OCI-LY3 (cell line): ENCODE measurements around the gene VMP1.
"Not testable (repeated sequence)": the region's sequence is repeated elsewhere in the genome, so short reads cannot be mapped to it uniquely, and the experiment has no call there.

ENCODE experiments used
- H2AFZ ChIP-seq: fragments of 200-600, 300-600 bp; shearing (Covaris generic); 2 replicates; pipeline ENCODE4 v1.6.0; 2014; ENCODE audit warnings: antibody characterized with exemption, low read depth, low read length
- H3K27ac ChIP-seq: fragments of 200-600, 300-600 bp; sonication (generic); 2 replicates; pipeline ENCODE4 v1.5.1; 2014; ENCODE audit warnings: mild to moderate bottlenecking, low read length, moderate library complexity, mixed read lengths
- H3K27me3 ChIP-seq: fragments of 200-600, 300-600 bp; sonication (generic); 2 replicates; pipeline ENCODE4 v1.6.1; 2014; ENCODE audit warnings: low read depth, low read length, mixed read lengths
- H3K36me3 ChIP-seq: fragments of 200-600, 300-600 bp; sonication (generic); replicated peaks from 2 replicates; pipeline ENCODE3; 2014; ENCODE audit warnings: low read depth, low read length, mixed read lengths
- H3K4me1 ChIP-seq: fragments of 300-600, 200-600 bp; sonication (generic); 2 replicates; pipeline ENCODE4 v1.6.1; 2014; ENCODE audit warnings: low read length, mixed read lengths
- H3K4me2 ChIP-seq: fragments of 200-600, 300-600 bp; sonication (generic); 2 replicates; pipeline ENCODE4 v1.6.1; 2014; ENCODE audit warnings: low read length, mixed read lengths
- H3K4me3 ChIP-seq: fragments of 300-600, 200-600 bp; sonication (generic); 2 replicates; pipeline ENCODE4 v1.5.1; 2014; ENCODE audit warnings: antibody characterized with exemption, mild to moderate bottlenecking, low read length, moderate library complexity
- H3K79me2 ChIP-seq: fragments of 300-600, 200-600 bp; shearing (Covaris generic); 2 replicates; pipeline ENCODE4 v1.6.1; 2014; ENCODE audit warnings: mild to moderate bottlenecking, low read length, mixed read lengths
- H3K9ac ChIP-seq: fragments of 300-600, 200-600 bp; shearing (Covaris generic); 2 replicates; pipeline ENCODE4 v1.6.0; 2014; ENCODE audit warnings: mild to moderate bottlenecking, low read length, moderate library complexity
- H3K9me3 ChIP-seq: fragments of 200-600, 300-600 bp; shearing (Covaris generic); 2 replicates; pipeline ENCODE4 v1.6.1; 2014; ENCODE audit warnings: low read length, mixed read lengths; ENCODE audit not compliant: insufficient read depth
- H4K20me1 ChIP-seq: fragments of 200-600, 300-600 bp; sonication (generic); 2 replicates; pipeline ENCODE4 v1.6.1; 2016; ENCODE audit warnings: low read length, mixed read lengths; ENCODE audit not compliant: insufficient read depth
- EZH2phosphoT487 ChIP-seq: fragments of 200-600 bp; shearing (Covaris generic); IDR thresholded peaks from 2 replicates; pipeline ENCODE4 v1.6.1; 2018; ENCODE audit warnings: antibody characterized with exemption, mixed run types, low read depth
- TF ChIP-seq, protein P1 (sequence below): fragments of 200-600, 300-600 bp; sonication (generic); IDR thresholded peaks from 2 replicates; pipeline ENCODE4 v1.5.1; 2014; ENCODE audit warnings: antibody characterized with exemption, low read length, low read depth

The VMP1 gene

GRCh38 chr17:59846394-59847165 is 139.1 kb downstream of the VMP1 start:
- H3K27me3 ChIP-seq = no peaks in the 10 kb centered on the region
- H3K9ac ChIP-seq = peak overlapping the region; percentile 88
- H3K36me3 ChIP-seq = peaks cover 3% of the 10 kb centered on the region
- peak overlapping the region; percentile 99 for H3K27ac ChIP-seq
- H4K20me1 ChIP-seq = no peaks in the 10 kb centered on the region
- TF ChIP-seq, protein P1, sequence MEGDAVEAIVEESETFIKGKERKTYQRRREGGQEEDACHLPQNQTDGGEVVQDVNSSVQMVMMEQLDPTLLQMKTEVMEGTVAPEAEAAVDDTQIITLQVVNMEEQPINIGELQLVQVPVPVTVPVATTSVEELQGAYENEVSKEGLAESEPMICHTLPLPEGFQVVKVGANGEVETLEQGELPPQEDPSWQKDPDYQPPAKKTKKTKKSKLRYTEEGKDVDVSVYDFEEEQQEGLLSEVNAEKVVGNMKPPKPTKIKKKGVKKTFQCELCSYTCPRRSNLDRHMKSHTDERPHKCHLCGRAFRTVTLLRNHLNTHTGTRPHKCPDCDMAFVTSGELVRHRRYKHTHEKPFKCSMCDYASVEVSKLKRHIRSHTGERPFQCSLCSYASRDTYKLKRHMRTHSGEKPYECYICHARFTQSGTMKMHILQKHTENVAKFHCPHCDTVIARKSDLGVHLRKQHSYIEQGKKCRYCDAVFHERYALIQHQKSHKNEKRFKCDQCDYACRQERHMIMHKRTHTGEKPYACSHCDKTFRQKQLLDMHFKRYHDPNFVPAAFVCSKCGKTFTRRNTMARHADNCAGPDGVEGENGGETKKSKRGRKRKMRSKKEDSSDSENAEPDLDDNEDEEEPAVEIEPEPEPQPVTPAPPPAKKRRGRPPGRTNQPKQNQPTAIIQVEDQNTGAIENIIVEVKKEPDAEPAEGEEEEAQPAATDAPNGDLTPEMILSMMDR = no peak
- no peak for TF ChIP-seq EZH2phosphoT487
- H3K79me2 ChIP-seq = peaks cover 7% of the 10 kb centered on the region
- peak overlapping the region; percentile 75 for H3K4me2 ChIP-seq
- H3K4me1 ChIP-seq = peaks cover 85% of the 10 kb centered on the region
- no peak overlapping the region for H2AFZ ChIP-seq
- no peaks in the 10 kb centered on the region for H3K9me3 ChIP-seq
- peak overlapping the region; percentile 62 for H3K4me3 ChIP-seq

GRCh38 chr17:59848385-59848668 is 140.9 kb downstream of the VMP1 start:
- Histone ChIP-seq H3K4me2 (peak overlapping the region; percentile 67), H2AFZ (no peak overlapping the region), H3K9me3 (no peaks in the 10 kb centered on the region), H3K27me3 (no peaks in the 10 kb centered on the region), H3K4me1 (peaks cover 83% of the 10 kb centered on the region), H4K20me1 (no peaks in the 10 kb centered on the region), H3K79me2 (no peaks in the 10 kb centered on the region), H3K36me3 (no peaks in the 10 kb centered on the region), H3K4me3 (0 out of 2 replicates have a peak overlapping the region, but pooled peaks have one; percentile 9), H3K27ac (peak overlapping the region; percentile 99), H3K9ac (no peak overlapping the region)
- no peak for TF ChIP-seq EZH2phosphoT487
- TF ChIP-seq, protein P1 = no peak

DNA sequence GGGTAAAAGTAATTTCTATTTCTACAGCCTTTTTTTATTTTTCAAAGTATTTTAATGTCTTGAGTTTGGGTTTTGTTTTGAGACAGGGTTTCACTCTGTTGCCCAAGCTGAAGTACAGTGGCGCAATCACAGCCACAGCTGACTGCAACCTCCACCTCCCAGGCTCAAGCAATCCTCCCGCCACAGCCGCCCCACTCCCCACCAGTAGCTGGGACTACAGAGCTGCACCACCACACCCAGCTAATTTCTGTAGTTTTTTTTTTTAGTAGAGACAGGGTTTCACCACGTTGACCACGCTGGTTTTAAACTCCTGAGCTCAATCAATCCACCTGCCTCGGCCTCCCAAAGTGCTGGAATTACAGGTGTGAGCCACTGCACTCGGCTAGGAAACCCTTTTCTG is 141.3 kb downstream of the VMP1 start:
- H4K20me1 ChIP-seq = no peaks in the 10 kb centered on the region
- H2AFZ ChIP-seq = no peak overlapping the region; the same call in 1 of the 2 replicates
- peak overlapping the region; percentile 48 for H3K9ac ChIP-seq
- H3K79me2 ChIP-seq = no peaks in the 10 kb centered on the region
- H3K4me1 ChIP-seq = peaks cover 82% of the 10 kb centered on the region
- peak overlapping the region; percentile 99 for H3K27ac ChIP-seq
- H3K36me3 ChIP-seq = no peaks in the 10 kb centered on the region
- H3K4me2 ChIP-seq = peak overlapping the region; percentile 67
- no peaks in the 10 kb centered on the region for H3K27me3 ChIP-seq
- H3K9me3 ChIP-seq = no peaks in the 10 kb centered on the region
- TF ChIP-seq, protein P1 = no peak
- H3K4me3 ChIP-seq = peak overlapping the region; percentile 38; the same call in 1 of the 2 replicates

DNA sequence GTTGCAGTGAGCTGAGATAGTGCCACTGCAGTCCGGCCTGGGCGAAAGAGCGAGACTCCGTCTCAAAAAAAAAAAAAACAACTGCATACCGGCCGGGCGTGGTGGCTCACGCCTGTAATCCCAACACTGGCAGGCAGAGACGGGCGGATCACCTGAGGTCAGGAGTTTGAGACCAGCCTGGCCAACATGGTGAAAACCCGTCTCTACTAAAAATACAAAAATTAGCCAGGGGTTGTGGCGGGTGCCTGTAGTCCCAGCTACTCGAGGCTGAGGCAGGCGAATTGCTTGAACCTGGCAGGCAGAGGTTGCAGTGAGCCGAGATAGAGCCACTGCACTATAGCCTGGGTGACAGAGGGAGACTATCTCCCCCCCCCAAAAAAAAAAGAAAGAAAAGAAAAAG is 142.9 kb downstream of the VMP1 start:
- not testable (repeated sequence) for H3K36me3 ChIP-seq, H2AFZ ChIP-seq, H4K20me1 ChIP-seq, H3K27me3 ChIP-seq, H3K9me3 ChIP-seq, H3K79me2 ChIP-seq, H3K4me3 ChIP-seq
- peaks cover 66% of the 10 kb centered on the region for H3K4me1 ChIP-seq
- H3K9ac ChIP-seq = peak overlapping the region; percentile 48; the same call in 1 of the 2 replicates
- peak overlapping the region; percentile 67 for H3K4me2 ChIP-seq
- H3K27ac ChIP-seq = peak overlapping the region; percentile 99; the same call in 1 of the 2 replicates
